GM10266 (cell line): Measurements from ENCODE around the gene STKLD1.

Source experiments
- DNase-seq: peaks from one replicate; pipeline ENCODE4 v3.0.0; 2012; ENCODE audit errors: extremely low spot score
- TF ChIP-seq, protein P1 (sequence below): IDR thresholded peaks from 2 replicates; pipeline ENCODE4 v1.5.1; 2012; ENCODE audit warnings: mild to moderate bottlenecking, low read depth; ENCODE audit not compliant: control insufficient read depth, insufficient read depth; ENCODE audit errors: missing control alignments

The STKLD1 gene

DNA sequence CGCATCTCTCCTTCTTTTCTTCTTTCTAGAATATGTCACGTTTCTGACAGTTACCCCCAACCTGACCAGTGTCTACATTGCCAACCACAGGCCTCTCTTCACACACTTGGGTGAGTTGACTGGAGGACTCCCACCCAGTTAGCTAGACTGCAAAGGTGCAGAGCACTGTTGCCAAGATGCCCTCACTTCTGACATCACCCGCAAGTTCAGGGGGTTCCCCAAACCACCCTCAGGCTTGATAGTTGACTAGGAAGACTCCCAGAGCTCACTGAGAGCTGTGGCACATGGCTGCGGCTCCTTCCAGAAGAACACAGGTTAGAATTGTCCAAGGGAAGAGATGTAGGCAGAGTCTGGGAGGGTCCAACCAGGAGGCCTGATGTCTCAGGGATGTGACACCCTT lies 63.2 kb downstream of the STKLD1 start:
- no peak for DNase-seq
- TF ChIP-seq, protein P1, sequence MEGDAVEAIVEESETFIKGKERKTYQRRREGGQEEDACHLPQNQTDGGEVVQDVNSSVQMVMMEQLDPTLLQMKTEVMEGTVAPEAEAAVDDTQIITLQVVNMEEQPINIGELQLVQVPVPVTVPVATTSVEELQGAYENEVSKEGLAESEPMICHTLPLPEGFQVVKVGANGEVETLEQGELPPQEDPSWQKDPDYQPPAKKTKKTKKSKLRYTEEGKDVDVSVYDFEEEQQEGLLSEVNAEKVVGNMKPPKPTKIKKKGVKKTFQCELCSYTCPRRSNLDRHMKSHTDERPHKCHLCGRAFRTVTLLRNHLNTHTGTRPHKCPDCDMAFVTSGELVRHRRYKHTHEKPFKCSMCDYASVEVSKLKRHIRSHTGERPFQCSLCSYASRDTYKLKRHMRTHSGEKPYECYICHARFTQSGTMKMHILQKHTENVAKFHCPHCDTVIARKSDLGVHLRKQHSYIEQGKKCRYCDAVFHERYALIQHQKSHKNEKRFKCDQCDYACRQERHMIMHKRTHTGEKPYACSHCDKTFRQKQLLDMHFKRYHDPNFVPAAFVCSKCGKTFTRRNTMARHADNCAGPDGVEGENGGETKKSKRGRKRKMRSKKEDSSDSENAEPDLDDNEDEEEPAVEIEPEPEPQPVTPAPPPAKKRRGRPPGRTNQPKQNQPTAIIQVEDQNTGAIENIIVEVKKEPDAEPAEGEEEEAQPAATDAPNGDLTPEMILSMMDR, result no peak

DNA sequence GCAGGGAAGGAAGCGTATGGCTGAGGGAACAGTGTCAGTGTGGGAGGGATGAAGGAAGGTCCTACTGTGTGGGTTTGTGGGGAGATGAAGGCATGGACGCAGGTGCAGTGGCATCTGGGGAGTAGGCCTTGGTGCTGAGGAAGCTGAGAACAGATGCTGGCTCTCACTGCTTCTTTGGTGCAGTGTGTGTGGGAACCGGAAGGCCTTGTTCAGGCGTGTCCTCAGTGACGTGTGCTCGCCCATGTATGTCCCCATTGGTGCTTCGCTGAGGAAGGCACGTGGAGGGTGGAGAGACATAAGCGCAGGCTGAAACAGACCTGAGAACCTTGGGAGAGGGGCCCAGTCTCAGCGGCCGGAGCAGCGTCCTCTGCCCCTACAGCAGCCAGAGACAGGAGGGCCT lies 64.7 kb downstream of the STKLD1 start:
- TF ChIP-seq, protein P1, result no peak
- DNase-seq, result peak; percentile 88

DNA sequence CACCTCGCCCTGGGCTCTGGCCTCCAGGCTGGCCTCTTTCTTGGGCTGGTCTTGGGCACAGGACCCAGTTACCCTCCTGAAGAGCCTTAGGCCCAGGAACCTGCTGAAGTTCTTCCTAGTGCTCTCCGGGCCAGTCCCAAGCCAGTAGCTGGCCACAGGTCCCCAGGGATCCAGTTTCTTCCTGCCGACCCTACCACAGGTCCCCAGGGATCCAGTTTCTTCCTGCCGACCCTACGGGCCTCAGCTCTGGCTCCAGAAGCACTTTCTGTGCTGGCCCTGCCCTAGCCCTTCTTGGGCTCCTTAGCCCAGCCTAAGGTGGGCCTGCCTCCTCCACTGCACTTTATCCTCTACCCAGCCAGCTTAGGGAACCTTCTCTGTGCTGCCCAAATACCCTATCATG lies 65.4 kb downstream of the STKLD1 start:
- no peak for DNase-seq
- TF ChIP-seq, protein P1, result no peak

DNA sequence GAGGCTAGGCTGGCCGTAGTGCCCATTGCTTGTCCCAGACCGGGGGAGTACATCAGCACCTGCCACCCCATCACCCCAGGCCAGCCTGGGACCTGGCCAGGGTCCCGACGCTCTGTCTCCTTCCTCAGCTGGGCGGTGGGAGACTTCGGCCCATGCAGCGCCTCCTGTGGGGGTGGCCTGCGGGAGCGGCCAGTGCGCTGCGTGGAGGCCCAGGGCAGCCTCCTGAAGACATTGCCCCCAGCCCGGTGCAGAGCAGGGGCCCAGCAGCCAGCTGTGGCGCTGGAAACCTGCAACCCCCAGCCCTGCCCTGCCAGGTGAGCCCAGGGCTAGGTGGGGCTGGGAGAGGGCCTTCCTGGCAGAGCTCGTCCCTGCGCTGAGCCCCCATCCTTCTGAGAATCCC lies 67.1 kb downstream of the STKLD1 start:
- no peak for DNase-seq
- TF ChIP-seq, protein P1, result no peak

DNA sequence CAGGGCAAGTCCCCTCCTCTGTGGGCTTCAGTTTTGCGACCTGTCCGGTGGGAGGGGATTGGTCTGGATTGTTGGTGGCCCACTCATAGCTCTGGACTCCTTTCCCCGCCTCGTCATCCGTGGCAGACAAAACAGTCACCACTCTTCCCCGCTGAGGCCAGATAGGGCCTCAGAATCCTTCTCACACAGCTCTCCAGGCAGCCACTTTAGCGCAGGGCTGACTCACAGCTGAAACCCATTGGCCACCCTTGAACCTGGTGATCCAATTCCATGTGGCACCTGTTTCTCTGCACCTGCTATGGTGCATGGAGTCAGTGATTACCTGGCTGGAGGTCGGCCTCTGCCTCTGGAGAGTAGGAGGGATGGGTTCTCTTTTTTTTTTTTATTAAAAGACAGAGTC lies 67.8 kb downstream of the STKLD1 start:
- DNase-seq, result no peak
- TF ChIP-seq, protein P1, result no peak

DNA sequence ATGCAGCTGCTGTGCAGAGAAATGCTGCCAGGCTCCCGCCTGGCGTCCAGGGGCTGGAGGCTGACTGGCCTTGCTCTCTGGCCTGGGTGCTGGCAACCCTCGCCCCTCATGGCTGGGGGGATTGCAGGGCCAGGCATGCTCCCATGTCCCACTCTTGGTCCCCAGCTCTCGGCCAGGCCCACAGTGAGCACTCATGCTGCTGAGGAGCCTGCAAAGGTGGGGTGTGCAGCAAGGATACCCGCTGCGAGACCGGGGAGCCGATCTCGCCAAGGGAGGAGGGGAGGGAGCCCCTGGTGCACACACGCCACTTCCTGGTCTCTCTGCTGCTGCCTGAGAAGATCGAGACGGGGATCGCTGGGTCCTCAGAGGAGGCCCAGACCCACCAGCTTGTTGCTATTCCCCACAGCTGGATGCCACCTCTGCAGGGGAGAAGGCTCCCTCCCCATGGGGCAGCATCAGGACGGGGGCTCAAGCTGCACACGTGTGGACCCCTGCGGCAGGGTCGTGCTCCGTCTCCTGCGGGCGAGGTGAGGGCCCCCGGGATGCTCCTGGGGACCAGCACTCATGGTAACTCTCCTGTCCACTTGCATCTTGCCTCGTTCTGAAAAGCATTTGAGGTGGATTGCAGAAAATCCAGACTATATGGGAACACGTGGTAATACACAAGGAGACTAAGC lies 69.3 kb downstream of the STKLD1 start:
- no peak for DNase-seq
- TF ChIP-seq, protein P1, result no peak

DNA sequence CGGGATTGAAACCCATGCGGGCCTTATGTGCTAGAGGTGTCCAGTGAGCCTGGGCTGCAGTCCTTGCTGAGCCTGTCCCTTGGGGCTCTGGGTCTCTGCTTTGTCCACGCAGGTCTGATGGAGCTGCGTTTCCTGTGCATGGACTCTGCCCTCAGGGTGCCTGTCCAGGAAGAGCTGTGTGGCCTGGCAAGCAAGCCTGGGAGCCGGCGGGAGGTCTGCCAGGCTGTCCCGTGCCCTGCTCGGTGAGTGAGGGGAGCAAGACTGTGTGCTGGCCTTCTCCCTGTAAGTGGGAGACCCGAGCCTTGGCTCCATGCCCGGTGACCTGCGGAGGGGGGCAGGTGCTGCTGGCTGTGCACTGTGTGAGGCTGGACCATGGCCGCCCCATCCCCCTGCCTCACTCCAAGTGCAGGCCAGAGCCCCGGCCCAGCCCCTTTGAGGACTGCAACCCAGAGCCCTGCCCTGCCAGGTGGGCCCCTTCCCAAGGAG lies 72.4 kb downstream of the STKLD1 start:
- DNase-seq, result no peak
- TF ChIP-seq, protein P1, result no peak
